ENCODE data around the gene GALNT9.
"Not testable (repeated sequence)": the region's sequence is repeated elsewhere in the genome, so short reads cannot be mapped to it uniquely, and the experiment has no call there.

GALNT9 gene

DNA sequence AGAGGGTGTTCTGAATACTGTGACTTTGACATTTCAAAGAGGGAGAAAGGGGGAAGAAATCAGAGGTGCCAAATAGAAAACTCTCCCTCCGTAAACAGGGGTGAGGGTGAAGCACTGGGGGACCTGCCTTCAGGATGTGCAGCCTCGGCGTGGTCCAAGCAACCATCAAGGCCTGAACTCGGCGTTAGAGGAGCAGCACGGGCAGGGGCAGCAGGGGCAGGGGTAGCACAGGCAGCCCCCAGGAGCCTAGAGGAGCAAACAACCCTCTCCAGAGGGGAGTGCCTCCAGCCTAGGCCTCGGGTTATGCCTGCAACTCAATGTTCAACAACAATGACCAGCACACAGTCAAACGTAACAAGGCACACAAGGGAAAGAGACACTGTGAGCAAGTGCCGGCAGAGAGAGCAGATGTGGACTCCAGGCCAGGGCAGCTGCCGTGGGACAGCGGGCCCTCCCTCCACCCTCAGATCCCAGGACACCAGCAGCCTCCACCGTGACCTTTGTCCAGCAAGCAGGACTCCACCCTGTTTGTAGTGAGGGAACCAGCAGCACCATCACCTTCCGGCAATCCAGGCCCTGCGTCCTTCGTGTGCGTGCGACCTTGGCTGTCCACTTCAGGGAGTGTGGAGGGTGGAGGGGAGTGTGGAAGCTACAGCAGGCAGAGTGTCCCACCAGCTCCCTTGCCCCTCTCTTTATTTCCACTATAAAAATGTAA, 18.0 kb downstream of the GALNT9 start:
- no peak for DNase-seq

DNA sequence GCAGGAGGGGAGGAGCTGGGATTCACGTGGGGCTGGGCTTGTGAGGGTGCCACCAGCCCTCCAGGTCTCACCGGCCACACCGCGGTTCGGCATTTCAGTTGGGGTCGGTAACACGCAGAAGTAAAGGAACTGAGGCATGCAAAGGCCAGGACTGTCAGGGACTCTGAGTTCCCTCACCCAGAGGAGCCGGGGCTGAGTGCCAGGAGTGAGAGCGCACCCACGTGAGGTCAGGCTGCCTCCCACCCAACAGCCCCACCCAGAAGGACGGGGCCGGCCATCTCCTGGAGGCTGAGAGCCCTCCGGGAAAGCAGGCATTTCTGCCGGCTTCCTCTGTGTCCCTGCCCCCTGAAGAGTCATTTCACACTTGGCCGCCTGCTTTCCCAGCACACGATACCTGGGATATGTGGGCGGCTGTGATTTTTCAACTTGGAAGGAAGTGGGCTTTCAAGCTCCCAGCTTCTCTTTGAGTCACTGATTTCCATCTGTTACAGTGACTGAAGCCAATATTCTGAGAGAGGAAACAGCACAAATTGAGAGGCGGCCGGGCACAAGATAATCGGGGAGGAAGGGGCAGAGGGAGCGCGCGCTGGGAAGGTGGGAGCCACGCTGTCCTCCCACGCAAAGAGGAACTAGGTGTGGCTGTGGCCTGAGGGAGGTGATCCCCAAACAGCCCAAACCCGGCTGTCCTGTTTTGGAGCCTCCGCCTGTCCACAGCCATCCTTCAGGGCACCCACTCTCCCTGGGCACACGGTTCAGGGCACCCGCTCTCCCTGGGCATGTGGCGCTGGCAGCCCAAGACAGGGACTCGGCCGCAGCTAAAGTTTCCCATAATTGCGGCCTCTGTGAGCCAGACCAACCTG, 19.0 kb downstream of the GALNT9 start:
- no peak for DNase-seq

DNA sequence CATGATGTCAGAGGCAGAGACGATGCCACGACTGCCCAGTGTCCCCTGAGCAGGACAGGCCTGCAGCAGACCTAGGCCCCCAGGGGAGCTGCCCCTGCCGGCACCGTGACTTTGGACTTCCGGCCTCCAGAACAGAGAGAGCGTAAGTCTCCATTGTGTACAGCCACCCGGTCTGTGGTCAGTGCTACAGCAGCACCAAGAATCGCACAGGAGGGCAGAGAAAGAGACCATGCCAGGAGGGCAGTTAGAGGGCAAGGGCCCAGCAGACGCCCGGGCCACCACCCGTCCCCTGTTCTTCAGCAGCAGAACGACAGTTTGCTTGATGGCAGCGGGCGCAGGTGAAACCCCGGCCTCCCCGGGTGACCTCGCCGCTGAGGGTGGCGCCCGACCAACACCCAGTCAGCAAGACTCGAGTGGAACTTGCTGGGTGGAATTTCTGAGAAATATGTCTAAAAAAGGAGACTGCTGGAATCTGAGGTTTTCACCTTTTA, 19.7 kb downstream of the GALNT9 start:
- no peak for DNase-seq

DNA sequence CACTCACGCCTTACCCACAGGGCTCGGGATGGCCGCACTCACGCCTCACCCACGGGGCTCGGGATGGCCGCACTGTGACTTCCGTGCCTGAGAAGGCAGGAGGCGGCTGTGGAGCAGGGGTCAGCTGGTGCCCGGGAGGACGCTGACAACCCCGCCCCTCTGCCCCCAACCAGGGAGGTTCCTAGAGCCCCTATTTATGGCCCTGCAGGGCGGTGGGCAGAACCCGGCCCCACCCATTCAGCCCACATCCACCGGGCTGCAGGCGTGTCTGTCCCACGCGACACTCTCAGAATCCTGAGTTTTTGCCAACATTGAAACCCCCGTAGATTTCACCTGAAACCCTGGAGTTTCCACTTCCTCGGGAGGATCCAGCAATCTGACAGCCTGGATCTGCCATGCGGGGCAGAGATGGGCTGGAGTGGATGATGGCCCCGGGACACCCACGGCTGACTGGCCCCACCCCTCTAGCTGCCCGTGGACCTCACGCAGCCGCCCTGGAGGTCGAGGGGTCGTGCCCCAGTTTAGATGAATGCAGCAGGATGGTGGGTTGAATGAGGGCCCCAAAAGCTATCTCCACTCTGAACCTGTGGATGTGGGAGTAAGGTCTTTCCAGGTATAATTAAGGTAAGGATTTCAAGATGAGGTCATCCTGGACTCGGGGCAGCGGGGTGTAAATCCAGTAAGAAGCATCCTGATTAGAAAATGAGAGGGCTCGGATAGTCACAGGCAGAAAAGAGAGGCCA, 20.4 kb downstream of the GALNT9 start:
- DNase-seq = no peak

DNA sequence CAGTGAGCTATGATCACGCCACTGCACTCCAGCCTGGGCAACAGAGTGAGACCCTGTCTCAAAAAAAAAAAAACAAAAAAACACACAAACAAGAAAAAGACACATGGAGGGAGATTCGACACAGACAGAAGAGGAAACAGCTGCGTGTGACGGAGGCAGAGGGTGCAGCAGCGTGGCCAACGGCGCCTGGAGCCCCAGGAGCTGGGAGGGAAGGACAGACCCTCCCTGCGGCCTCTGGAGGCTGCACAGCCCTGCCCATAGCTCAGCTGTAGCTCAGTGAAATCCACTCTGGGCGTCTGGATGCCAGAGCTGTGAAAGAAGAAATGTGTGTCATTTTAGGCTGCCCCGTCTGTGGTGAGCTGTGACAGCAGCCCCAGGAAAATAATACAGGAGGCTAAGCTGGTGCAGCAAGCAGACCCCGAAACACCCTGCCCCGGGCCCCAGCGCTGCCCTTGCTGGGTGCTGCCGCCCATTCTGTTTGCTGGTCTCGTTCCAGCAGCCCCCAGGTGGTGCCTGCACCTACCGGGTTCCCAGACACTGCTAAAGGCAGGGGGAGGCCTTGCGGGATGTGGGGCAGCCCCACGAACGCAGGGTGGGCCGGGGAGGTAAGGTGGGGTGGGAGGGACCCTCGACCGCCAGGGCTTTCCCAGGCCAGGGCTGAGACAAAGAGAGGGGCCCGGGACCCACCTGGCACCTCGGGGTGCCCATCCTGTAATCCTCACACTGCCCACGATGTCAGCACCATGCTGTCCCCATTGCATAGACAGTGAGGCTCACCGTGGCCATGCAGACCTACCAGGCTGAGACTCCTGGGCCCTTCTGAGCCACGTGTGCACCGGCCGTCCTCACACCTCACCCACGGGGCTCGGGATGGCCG, 21.2 kb downstream of the GALNT9 start:
- DNase-seq = no peak

DNA sequence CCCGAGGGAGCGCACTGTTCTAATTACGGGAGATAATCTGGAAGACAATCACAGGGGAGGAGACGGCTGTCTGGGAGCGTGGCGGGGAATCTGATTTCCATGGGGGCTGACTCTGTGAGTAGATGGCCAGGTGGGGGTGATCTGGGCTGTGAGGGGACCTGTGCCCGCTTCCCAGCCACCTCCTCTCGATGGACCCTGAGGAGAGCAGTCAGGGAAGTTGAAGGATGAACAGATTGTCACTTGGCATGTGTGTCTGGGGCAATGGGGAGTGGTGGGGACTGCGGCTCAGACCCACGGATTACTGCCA, 22.6 kb downstream of the GALNT9 start:
- no peak for DNase-seq

DNA sequence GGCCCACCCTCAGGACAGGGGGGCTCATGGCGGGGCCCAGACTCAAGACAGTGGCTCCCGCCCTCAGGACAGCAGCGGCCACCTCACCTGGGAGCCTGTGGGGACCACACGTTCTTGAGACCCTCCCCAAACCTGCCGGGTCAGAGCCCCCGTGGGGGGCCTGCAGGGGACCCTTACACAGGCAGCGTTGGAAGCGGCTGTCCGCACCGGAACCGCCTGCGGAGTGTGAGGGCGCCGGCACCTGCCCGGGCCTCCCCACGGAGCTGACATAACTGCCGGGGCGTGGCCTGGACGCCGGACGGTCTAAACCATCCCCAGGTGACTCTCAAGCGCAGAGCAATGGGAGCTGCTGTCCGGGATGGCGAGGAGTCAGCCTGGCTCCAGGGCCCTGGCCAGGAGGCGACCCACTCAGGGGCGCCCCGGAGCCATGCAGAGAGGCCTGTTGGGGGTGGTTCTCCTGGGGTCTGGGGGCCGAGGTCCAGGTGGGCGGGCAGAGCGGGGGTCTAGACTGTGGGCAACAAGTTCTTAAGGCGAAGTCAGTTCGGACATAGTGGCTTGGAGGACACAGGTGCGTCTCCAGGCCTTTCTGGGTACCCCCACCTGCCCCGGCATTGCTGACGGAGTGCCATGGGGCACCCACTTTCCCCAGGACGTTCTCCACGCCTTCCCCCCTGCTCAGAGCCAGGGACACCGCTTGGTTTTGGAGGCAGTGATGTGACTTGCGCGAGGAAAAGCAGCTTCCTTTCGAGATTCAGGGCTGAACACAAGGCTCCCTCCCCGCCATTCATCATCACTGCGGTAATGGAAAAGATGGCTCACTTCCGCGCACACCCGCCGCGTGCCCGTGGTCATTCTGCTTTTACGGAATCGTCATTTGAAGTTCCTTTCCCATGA, 23.2 kb downstream of the GALNT9 start:
- no peak for DNase-seq

DNA sequence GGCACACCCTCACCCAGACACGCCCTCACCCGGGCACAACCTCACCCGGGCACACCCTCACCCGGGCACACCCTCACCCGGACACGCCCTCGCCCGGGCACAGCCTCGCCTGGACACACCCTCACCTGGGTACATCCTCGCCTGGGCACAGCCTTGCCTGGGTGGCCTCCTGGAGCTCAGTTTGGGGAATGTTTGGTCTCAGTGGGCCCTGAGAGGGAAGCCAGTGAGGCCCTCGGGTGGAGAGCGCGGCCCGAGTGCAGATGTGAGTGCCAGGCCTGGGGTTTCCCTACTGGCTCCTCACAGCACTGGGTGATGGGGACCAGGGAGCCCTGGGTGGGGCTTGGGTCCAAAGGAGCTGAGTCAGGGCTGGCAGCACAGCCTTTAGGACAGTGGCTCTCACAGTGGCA, 23.8 kb downstream of the GALNT9 start:
- DNase-seq = no peak

DNA sequence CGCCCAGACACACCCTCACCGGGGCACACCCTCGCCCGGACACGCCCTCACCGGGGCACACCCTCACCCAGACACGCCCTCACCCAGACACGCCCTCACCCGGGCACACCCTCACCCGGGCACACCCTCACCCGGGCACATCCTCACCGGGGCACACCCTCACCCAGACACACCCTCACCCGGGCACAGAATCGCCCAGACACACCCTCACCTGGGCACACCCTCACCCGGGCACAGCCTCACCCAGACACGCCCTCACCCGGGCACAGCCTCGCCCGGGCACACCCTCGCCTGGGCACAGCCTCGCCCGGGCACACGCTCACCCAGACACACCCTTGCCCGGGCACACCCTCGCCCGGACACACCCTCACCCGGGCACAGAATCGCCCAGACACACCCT, 24.5 kb downstream of the GALNT9 start:
- DNase-seq = not testable (repeated sequence)

DNA sequence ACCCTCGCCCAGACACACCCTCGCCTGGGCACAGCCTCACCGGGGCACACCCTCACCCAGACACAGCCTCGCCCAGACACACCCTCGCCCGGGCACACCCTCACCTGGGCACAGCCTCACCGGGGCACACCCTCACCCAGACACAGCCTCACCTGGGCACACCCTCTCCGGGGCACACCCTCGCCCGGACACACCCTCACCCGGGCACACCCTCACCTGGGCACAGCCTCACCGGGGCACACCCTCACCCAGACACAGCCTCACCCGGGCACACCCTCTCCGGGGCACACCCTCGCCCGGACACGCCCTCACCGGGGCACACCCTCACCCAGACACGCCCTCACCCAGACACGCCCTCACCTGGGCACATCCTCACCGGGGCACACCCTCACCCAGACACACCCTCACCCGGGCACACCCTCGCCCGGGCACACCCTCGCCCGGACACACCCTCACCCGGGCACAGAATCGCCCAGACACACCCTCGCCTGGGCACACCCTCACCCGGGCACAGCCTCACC, 25.5 kb downstream of the GALNT9 start:
- DNase-seq = not testable (repeated sequence)

DNA sequence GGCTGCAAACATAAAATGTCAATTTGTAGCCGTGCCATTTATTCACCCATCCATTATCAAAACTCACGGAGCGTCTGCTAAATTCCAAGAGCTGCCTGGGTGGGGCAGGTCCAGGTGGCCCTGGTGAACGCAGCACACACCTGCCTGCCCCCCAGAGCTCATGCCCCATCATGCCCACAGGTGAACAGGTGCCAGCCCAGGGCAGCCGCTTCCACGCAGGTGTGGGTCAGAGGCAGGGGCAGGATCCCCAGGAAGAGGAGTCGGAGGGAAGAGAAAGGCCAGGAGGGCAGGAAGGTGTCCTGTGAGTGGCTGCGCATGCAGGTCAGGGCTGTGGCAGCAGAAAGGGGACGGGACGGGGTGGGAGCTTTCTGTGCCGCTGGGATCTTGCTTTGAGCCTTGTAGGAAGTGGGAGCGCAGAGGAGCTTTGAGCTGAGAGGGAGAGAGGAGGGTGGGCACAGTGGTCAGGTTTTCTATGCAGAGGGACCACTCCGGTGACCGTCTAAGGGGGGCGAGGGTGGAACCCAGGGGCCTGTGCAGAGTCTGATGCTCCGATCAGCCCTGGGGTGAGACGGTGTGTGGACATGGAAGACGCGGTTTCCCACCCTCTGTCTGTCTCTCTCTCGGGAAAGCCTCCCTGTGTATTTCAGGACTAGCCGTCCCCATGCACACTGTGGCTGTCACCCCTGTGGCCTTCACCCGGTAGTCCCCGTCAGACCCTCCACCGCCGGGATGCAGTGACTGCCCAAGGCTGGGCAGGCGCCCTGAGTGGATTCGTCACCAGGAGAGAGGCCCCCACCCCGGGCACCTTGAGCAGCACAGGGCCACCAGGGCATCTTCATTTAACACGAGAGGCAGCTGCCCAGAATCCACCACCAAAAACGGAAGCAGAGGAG, 26.7 kb downstream of the GALNT9 start:
- DNase-seq = no peak

DNA sequence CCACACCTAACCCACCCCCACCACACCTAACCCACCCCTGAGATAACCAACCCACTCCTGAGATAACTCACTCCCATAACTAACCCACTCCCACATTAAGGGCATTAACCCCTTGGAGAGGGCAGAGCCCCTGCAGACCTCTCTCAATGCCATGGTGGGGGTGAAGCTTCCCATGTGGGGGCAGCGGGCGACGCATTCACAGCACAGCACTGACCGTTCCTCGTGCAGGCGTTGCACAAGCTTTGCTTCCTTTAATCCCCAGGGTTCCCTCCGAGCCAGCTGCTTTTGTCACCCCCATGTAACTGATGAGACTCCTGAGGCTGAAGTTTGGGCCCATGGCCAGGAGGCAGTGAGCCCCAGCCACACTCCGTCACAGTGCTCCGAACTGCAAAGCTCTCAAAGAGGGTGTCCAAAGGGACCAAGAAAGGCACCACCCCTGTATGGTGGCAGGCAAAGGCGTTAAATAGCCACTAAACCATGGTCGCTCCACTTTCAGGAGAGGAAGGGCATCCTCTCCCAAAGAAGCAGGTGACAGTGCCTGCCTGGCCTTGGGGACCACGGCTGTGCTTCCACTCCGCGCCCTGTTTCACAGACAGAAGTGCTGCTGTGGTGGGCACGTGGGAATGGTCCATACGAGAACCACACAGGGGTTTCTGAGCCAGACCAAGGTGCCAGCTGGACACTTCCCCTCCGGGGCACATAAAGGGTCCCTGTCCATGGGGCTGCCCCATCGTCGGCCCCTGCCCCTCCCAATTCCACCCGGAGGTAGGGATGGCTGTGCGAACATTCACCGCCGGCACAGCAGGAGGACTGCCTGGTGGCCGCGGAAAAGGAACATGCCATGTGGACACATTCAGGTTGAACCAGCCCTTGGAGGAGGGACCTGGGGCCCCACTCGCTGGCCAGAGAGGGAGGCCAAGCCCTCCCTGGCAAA, 28.3 kb downstream of the GALNT9 start:
- DNase-seq = no peak

DNA sequence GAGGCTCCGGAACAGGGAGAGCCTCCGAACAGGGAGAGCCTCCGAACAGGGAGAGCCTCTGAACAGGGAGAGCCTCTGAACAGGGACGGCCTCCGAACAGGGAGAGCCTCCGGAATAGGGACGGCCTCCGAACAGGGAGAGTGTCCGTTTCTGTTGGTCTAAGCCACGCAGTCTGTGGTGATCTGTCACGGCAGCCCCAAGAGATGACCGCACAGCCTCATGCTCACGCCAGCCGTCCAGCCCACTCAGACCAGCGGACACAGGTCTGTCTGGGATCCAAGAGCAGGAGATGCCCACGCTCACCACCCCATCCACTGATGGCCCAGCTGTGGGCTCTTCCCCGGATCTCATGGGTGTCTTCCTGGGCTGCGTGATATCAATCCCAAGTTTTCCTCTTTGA, 33.3 kb downstream of the GALNT9 start:
- no peak for DNase-seq

DNA sequence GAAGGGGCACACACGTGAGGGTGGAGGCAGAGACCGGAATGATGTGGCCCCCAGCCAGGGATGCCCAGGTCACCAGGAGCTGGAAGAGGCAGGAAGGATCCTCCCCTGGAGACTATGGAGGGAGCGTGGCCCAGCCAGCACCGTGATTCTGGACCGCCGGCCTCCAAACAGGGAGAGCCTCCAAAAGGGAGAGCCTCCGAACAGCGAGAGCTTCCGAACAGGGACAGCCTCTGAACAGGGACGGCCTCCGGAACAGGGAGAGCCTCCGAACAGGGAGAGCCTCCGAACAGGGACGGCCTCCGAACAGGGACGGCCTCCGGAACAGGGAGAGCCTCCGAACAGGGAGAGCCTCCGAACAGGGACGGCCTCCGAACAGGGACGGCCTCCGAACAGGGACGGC, 33.8 kb downstream of the GALNT9 start:
- DNase-seq = not testable (repeated sequence)

DNA sequence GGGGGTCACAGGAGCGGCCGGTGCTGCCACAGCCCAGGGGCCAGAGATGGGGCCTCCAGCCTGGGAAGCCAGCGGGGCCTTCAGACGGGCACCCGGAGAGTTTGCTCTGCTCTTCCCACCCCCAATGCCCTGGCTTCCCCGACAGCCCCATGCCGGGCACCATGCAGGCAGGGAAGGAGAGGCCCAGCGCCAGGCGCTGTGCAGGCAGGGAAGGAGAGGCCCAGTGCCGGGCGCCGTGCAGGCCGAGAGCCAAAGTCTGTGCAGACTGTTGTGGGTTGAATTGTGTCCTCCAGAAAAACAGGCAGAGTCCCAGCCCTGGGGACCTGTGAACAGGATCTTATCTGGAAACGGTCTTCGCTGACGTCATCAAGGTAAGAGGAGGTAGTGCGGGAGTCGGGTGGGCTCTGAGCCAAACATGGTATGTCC, 34.3 kb downstream of the GALNT9 start:
- DNase-seq = no peak

DNA sequence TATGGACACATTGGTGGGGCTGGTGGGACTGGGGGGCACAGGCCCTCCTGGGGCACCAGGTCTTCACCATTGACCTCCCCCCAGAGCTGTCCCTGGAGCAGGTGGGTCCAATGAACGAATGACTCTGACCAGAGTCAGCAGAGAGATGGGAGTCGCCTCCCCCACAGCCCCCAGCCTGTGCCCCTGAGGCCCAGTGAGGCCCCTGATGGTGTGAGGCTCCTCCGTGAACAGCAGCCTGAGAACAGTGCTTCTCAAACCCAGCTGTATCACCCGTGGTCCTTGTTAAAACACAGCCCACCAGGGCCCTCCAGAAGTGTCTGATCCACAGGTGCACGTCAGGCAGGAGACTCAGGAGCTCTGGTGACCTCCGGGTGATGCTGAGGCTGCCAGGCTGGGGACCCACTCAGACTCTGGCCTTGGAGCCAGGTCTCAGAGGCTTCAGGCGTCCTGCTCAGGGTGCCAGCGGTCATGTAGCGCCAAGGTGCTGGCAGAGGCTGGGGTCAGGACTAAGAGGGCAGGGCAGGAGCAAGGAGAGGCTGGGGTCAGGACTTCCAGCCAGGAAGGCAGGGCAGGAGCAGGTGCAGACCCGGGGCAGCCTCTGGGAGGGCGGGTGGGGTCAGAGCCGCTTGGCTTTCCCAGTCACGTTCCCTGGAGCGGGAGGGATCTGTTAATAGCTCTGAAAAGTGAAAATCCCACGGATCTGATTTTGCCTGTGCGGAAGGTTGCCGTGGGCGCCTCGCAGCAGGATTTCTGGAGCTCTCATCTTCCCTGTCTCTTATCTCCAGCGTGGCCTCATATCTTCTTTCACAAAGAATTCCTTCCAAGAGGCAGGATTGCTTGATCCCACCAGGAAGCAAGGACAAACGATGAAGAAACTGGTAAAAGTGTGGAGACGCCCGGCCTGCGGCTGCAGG, 35.0 kb downstream of the GALNT9 start:
- DNase-seq = no peak

DNA sequence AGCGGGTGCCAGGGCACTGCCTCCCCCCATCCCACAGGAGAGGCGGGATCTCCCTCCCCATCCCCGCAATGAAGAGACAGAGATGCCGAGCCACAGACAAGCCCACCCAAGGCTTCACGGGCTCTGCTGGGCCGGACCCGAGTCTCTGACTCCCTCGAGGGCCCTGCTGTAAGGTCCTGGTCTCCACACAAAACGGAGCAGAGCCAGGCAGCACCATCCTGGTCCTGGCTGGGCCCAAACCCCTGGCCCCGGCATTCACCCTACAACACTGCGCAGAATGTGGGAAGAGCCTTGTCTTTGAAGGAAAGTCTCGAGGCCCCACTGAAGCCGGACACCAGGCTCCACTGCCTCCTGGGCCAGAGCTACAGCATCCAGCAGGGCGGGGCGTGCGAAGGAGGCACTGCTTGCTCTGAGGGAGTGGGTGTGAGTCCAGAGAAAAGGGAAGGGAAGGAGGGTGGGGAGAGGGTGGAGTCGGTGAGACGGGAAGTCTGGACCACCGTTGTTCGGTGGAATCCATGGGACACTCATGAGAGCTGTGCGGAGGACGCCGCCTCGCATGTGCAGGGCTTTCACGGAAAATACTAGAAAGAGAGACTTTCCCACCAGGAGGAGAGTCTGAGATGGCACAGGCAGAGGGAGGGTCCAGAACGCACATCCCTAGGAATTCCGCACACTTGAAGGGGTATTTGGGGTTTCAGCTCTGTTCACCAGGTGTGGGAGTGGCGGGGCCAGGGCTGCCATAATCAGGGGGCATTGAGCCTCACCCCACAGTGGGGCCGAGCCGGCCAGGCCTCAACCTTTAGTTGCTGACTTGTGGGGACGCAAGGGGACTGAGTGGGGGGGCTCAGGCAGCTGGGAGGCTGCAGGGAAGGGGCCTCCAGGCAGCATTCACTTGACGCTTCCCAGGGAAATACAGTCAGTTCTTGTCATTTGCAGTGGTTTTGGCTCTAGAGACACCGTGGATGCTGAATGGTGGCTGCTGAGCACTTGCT, 36.8 kb downstream of the GALNT9 start:
- DNase-seq = no peak

Data from GDM1 (cell line).